T-helper 1 cell treated with Interleukin-12 subunit alpha and Interleukin-12 subunit beta and Interleukin-4 antibody, amounts not matched to agents 30 μg/mL and 1 μg/mL, for 36 hours (primary cell): Measurements from ENCODE around the gene ETNK1.

Experiments
- H3K27ac Mint-ChIP-seq: one replicate; pipeline ENCODE4 v1.8.0; 2021; ENCODE audit warnings: mild to moderate bottlenecking, mixed read lengths
- H3K27me3 Mint-ChIP-seq: one replicate; pipeline ENCODE4 v1.8.0; 2021; ENCODE audit warnings: low read depth, mixed read lengths
- H3K36me3 Mint-ChIP-seq: one replicate; pipeline ENCODE4 v1.8.0; 2021; ENCODE audit warnings: low read depth, mixed read lengths
- H3K4me1 Mint-ChIP-seq: one replicate; pipeline ENCODE4 v1.8.0; 2021; ENCODE audit warnings: low read depth, mixed read lengths
- H3K4me3 Mint-ChIP-seq: one replicate; pipeline ENCODE4 v1.8.0; 2021; ENCODE audit warnings: mild to moderate bottlenecking, moderate library complexity, mixed read lengths
- H3K9me3 Mint-ChIP-seq: one replicate; pipeline ENCODE4 v1.8.0; 2021; ENCODE audit warnings: mixed read lengths

Gene ETNK1

DNA sequence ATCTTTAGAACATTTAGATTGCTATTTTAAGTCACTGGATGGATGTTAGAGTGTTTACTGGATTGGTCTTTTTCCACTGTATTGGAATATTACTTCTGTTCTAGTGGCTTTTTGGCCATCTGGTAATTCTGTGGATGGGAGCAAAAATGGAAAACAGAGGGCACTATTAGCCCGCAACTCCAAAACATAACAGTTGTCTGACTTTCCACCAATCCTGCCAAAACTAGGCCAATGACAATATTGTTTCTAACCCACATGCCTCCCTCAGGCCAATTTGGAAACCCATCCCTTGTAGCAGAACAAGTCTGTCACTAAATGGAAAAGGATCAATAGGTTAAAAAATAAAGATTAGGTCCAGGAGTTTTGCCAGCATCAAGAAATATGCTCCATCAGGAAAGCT is 97.8 kb downstream of the ETNK1 start:
- Mint-ChIP-seq H3K4me1 (no peaks in the 10 kb centered on the region), H3K9me3 (no peaks in the 10 kb centered on the region), H3K36me3 (no peaks in the 10 kb centered on the region), H3K27ac (no peak overlapping the region), H3K4me3 (no peak overlapping the region), H3K27me3 (peaks cover 6% of the 10 kb centered on the region)

DNA sequence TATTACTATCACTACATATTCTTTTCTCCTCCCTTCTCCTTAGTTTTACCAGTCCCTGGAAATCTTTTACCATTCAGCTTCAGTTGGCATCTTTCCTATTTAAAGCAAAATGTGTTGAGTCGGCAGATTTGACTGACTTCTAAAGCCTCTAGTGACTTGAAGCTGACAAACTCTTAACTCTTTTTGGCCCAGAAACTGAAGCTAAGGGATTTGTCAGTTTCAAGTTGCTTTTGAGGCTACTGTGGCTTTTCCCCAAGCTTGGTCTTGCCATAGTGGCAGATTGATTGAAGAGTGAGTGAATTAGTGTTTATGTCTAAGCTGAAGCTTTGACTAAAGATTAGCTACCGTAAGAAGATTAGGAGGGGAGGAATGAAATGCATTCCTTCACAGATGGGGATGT is 104.0 kb downstream of the ETNK1 start:
- Mint-ChIP-seq H3K4me3 (no peak overlapping the region), H3K27me3 (peaks cover 8% of the 10 kb centered on the region), H3K9me3 (no peaks in the 10 kb centered on the region), H3K36me3 (no peaks in the 10 kb centered on the region), H3K27ac (no peak overlapping the region), H3K4me1 (peaks cover 2% of the 10 kb centered on the region)

DNA sequence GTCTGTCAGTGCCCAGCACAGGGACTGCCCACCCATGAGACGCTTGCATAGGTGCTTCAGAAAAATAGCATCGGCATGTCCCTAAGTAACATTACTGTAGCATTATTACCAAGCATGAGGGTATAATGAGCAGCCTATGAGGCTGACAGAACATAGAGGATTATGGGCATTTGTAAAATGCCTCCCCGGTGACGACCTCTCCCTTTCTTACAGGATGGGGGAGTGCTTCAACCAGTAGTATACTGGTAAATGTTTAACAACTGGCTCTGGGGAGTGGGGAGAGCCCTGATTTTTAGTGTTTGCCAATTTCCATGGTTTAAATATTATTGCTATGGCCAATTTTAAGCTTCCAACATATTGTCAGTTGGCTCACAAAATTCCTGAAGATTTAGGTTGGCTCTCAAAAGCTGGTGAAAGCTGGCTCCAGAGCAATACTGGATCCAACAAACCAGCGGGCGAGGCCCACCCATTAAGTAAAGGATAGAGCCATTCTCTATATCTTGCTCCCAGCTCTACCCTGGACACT is 104.5 kb downstream of the ETNK1 start:
- Mint-ChIP-seq H3K9me3 (no peaks in the 10 kb centered on the region), H3K27ac (no peak overlapping the region), H3K36me3 (no peaks in the 10 kb centered on the region), H3K27me3 (peaks cover 4% of the 10 kb centered on the region), H3K4me1 (peaks cover 2% of the 10 kb centered on the region), H3K4me3 (no peak overlapping the region)

DNA sequence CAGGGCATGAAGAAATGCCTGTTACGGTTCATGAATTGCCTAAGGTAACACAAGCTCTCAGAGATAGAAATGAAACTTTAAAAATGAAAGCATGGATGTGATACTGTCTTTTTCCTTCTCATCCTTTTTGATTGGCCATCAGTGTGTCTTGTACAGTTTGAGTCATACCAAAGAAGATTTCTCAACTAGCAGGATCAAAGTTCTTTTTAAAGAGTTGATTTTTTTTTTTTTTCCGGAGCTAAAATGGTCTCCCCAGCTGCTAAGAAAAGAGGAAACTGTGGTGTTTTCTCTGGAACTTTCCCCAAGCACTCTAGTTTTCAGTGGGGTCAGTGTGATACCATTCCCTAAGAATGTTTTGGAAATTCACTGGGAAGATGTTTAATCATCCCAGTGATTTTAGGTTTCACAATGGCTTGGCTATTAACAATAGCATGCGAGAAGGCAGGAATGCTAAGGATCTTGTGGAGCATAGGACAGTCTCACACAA is 105.0 kb downstream of the ETNK1 start:
- H3K27ac Mint-ChIP-seq, result no peak overlapping the region
- peaks cover 4% of the 10 kb centered on the region for H3K27me3 Mint-ChIP-seq
- H3K9me3 Mint-ChIP-seq, result no peaks in the 10 kb centered on the region
- H3K36me3 Mint-ChIP-seq, result no peaks in the 10 kb centered on the region
- no peak overlapping the region for H3K4me3 Mint-ChIP-seq
- peaks cover 2% of the 10 kb centered on the region for H3K4me1 Mint-ChIP-seq

DNA sequence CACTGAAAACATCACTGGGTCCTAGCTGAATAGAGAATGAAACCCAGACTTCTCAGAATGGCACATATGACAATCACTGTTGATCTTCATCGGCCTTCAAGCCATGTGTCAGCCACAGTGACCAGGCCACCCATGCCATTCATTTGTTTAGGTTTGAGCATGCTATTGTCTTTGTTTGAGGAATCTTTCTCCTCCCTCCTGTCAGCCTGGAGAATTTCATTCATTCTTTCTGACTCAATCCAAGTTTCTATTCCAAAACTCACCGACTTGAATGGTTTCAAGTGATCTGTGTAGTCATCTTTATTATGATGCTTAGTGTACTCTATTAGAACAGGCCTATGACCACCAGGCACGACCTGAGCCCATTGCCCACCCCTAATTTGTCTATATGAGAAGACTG is 106.3 kb downstream of the ETNK1 start:
- peaks cover 2% of the 10 kb centered on the region for H3K4me1 Mint-ChIP-seq
- no peak overlapping the region for H3K27ac Mint-ChIP-seq
- H3K9me3 Mint-ChIP-seq, result peaks cover 3% of the 10 kb centered on the region
- H3K36me3 Mint-ChIP-seq, result no peaks in the 10 kb centered on the region
- peaks cover 4% of the 10 kb centered on the region for H3K27me3 Mint-ChIP-seq
- no peak overlapping the region for H3K4me3 Mint-ChIP-seq

DNA sequence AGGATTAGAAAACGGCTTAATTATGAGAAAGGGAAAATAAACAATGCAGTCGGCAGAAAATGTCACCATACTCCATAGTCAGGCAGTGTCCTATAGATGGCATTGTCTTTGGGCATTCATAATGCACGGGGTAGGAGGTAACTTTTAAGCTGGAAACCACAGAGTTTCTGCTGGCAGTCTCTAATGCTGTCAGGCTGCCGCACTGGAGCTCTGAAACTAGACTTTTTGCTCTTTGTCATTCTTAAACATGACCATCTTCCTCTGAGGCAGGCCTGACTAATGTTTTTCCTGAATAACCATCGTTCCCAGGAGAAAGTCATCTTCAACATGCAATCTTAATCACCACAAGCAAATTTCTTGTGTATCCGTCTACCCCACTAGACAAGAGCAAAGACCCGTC is 108.8 kb downstream of the ETNK1 start:
- Mint-ChIP-seq H3K36me3 (no peaks in the 10 kb centered on the region), H3K9me3 (peaks cover 3% of the 10 kb centered on the region), H3K4me3 (no peak overlapping the region), H3K27me3 (peaks cover 4% of the 10 kb centered on the region), H3K4me1 (peaks cover 2% of the 10 kb centered on the region), H3K27ac (no peak overlapping the region)

DNA sequence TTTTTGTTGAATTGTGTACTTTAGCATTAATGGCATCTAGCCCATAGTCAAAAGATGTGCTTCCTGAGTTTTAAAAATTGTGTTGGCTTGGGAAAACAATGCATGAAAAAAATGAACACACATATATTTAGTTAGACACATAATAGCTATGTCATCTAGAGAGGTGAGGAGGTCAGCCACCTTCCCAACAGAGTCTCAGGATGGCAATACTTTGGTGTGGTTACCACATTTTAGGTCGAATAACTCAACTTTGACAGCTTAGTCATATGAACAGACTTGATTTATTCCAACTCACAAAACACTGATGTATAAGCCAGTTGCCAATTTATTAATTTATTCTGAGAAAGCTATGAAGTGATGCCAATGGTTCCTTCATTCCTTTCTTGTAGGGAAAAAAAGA is 114.0 kb downstream of the ETNK1 start:
- H3K27ac Mint-ChIP-seq, result no peak overlapping the region
- peaks cover 3% of the 10 kb centered on the region for H3K9me3 Mint-ChIP-seq
- no peaks in the 10 kb centered on the region for H3K36me3 Mint-ChIP-seq
- H3K4me3 Mint-ChIP-seq, result no peak overlapping the region
- no peaks in the 10 kb centered on the region for H3K27me3 Mint-ChIP-seq
- H3K4me1 Mint-ChIP-seq, result no peaks in the 10 kb centered on the region
